Measurements from ENCODE around the gene EBLN2.

Gene EBLN2

DNA sequence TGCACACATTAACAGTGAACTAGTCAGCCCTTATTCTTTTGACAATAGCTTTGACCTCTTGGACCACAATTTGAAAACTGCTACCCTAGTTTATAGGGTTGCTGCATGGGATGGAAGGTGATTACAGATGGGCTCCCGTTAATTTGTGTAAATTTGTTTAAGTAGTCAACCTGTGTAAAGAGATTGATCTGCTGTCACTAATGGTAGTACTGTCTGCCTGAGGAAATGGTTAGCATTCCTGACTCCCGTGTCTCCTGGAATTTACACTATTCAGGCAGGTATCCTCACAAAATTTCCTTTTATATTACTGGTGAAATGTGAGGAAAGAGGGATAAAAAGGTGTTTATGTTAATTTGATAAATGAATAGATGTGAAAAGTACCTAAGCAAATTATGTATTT is 15.3 kb upstream of the EBLN2 start:
- Histone ChIP-seq H3K79me2 (ENCODE audit: insufficient read depth, low read length) (no peaks in the 10 kb centered on the region; the same call in none of the 2 replicates), H3K27me3 (ENCODE audit: insufficient read depth, low read length, poor library complexity, severe bottlenecking) (no peaks in the 10 kb centered on the region), H3K36me3 (ENCODE audit: insufficient read depth, low read length) (peaks cover 36% of the 10 kb centered on the region), H2AFZ (ENCODE audit: low read length) (no peak overlapping the region), H3K4me1 (ENCODE audit: insufficient read depth, low read length, poor library complexity, severe bottlenecking) (peaks cover 31% of the 10 kb centered on the region), H3K9ac (ENCODE audit: low read depth, low read length, poor library complexity, severe bottlenecking) (no peak overlapping the region), H3F3A (ENCODE audit: low read depth) (no peaks in the 10 kb centered on the region), H3K4me3 (ENCODE audit: low read length, poor library complexity, severe bottlenecking) (no peak overlapping the region), H4K20me1 (ENCODE audit: insufficient read depth, low read length, poor library complexity, severe bottlenecking) (peaks cover 97% of the 10 kb centered on the region), H3K4me2 (ENCODE audit: low read depth, low read length, poor library complexity, severe bottlenecking) (no peak overlapping the region), H3K9me3 (ENCODE audit: insufficient read depth, low read depth, low read length) (no peaks in the 10 kb centered on the region), H3K9me2 (replicated peaks; ENCODE audit: low read depth, low read length) (no peaks in the 10 kb centered on the region)
- TF ChIP-seq EZH2phosphoT487 (IDR thresholded peaks at IDR 0.05; ENCODE audit: borderline replicate concordance), result no peak
- TF ChIP-seq, protein P1, sequence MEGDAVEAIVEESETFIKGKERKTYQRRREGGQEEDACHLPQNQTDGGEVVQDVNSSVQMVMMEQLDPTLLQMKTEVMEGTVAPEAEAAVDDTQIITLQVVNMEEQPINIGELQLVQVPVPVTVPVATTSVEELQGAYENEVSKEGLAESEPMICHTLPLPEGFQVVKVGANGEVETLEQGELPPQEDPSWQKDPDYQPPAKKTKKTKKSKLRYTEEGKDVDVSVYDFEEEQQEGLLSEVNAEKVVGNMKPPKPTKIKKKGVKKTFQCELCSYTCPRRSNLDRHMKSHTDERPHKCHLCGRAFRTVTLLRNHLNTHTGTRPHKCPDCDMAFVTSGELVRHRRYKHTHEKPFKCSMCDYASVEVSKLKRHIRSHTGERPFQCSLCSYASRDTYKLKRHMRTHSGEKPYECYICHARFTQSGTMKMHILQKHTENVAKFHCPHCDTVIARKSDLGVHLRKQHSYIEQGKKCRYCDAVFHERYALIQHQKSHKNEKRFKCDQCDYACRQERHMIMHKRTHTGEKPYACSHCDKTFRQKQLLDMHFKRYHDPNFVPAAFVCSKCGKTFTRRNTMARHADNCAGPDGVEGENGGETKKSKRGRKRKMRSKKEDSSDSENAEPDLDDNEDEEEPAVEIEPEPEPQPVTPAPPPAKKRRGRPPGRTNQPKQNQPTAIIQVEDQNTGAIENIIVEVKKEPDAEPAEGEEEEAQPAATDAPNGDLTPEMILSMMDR (conservative IDR thresholded peaks at IDR 0.05; ENCODE audit: low read length), result no peak

DNA sequence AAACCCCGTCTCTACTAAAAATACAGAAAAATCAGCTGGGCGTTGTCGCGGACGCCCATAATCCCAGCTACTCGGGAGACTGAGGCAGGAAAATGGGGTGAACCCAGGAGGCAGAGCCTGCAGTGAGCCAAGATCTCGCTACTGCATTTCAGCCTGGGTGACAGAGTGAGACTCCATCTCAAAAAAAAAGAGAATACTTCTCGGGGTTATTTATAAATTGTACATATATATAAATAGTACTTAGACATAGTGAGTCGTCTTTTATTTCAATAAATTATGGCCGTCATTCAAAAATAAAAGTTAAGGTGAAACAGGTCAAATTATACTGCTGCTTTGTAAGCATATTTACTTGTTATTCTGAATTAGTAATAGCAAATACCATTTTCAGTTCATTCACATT is 12.1 kb upstream of the EBLN2 start:
- no peak for TF ChIP-seq EZH2phosphoT487 (IDR thresholded peaks at IDR 0.05; ENCODE audit: borderline replicate concordance)
- TF ChIP-seq, protein P1 (conservative IDR thresholded peaks at IDR 0.05; ENCODE audit: low read length), result no peak
- Histone ChIP-seq H3K36me3 (ENCODE audit: insufficient read depth, low read length) (peaks cover 37% of the 10 kb centered on the region), H3K9ac (ENCODE audit: low read depth, low read length, poor library complexity, severe bottlenecking) (no peak overlapping the region), H3F3A (ENCODE audit: low read depth) (no peaks in the 10 kb centered on the region), H3K4me1 (ENCODE audit: insufficient read depth, low read length, poor library complexity, severe bottlenecking) (peaks cover 40% of the 10 kb centered on the region), H3K79me2 (ENCODE audit: insufficient read depth, low read length) (no peaks in the 10 kb centered on the region; the same call in none of the 2 replicates), H2AFZ (ENCODE audit: low read length) (no peak overlapping the region), H3K27me3 (ENCODE audit: insufficient read depth, low read length, poor library complexity, severe bottlenecking) (no peaks in the 10 kb centered on the region), H3K4me2 (ENCODE audit: low read depth, low read length, poor library complexity, severe bottlenecking) (no peak overlapping the region), H3K4me3 (ENCODE audit: low read length, poor library complexity, severe bottlenecking) (no peak overlapping the region), H3K9me2 (replicated peaks; ENCODE audit: low read depth, low read length) (no peaks in the 10 kb centered on the region), H4K20me1 (ENCODE audit: insufficient read depth, low read length, poor library complexity, severe bottlenecking) (peaks cover 88% of the 10 kb centered on the region), H3K9me3 (ENCODE audit: insufficient read depth, low read depth, low read length) (no peaks in the 10 kb centered on the region)

DNA sequence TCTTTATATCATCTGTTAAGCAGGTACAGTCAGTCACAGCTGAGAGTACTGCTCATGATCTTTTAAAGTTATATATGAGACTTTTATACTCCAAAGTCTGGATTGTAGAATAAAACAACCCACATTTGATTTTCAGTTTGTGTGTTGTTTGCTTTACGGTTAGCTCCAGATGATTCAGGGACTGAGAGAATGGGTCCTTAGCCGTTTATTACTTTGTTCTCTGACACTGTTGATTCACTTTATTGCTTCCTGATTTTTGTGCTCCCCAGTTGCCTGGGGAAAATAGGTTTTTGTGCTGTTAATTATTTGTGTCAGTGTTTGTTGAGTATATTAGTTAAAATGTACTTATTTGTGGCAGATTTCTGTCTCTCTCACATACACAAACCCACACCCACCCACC is 8.6 kb upstream of the EBLN2 start:
- no peak overlapping the region for H3K4me3 ChIP-seq (ENCODE audit: low read length, poor library complexity, severe bottlenecking)
- peaks cover 35% of the 10 kb centered on the region for H3K36me3 ChIP-seq (ENCODE audit: insufficient read depth, low read length)
- H2AFZ ChIP-seq (ENCODE audit: low read length), result no peak overlapping the region
- H3K27me3 ChIP-seq (ENCODE audit: insufficient read depth, low read length, poor library complexity, severe bottlenecking), result no peaks in the 10 kb centered on the region
- no peak for TF ChIP-seq EZH2phosphoT487 (IDR thresholded peaks at IDR 0.05; ENCODE audit: borderline replicate concordance)
- TF ChIP-seq, protein P1 (conservative IDR thresholded peaks at IDR 0.05; ENCODE audit: low read length), result no peak
- H3K9me3 ChIP-seq (ENCODE audit: insufficient read depth, low read depth, low read length), result no peaks in the 10 kb centered on the region
- H4K20me1 ChIP-seq (ENCODE audit: insufficient read depth, low read length, poor library complexity, severe bottlenecking), result peaks cover 53% of the 10 kb centered on the region
- peak overlapping the region; percentile 35 for H3K4me2 ChIP-seq (ENCODE audit: low read depth, low read length, poor library complexity, severe bottlenecking)
- peaks cover 14% of the 10 kb centered on the region for H3K79me2 ChIP-seq (ENCODE audit: insufficient read depth, low read length)
- peaks cover 14% of the 10 kb centered on the region for H3K4me1 ChIP-seq (ENCODE audit: insufficient read depth, low read length, poor library complexity, severe bottlenecking)
- peaks cover 3% of the 10 kb centered on the region; the same call in 1 of the 2 replicates for H3F3A ChIP-seq (ENCODE audit: low read depth)
- H3K9ac ChIP-seq (ENCODE audit: low read depth, low read length, poor library complexity, severe bottlenecking), result peak overlapping the region; percentile 15
- no peaks in the 10 kb centered on the region for H3K9me2 ChIP-seq (replicated peaks; ENCODE audit: low read depth, low read length)

All from Loucy (cell line).